Thyroid gland (tissue), 4 donors: ENCODE results near the gene ZER1. TPM values are rescaled to one million over a fixed set of nuclear protein-coding genes. Genes with fewer than 3 reads are reported as not detected.

Experiments
- DNase-seq, 2 donors: peaks; one replicate each; pipeline ENCODE4 v3.0.0-alpha.2; 2019
- H3K27ac ChIP-seq, 3 donors: fragments of 200-600 bp; sonication (generic); 1 replicate in 2 of 3; 2 replicates in 1 of 3; pipeline ENCODE4 v1.5.1; 2016 to 2019; ENCODE audit warnings: mild to moderate bottlenecking in 1 of 3, moderate library complexity in 1 of 3
- H3K27me3 ChIP-seq: fragments of 200-600 bp; sonication (generic); one replicate; pipeline ENCODE4 v1.5.1; 2019
- H3K36me3 ChIP-seq, 2 donors: fragments of 200-600 bp; sonication (generic); one replicate each; pipeline ENCODE4 v1.5.1; 2016 to 2019
- H3K4me1 ChIP-seq, 2 donors: fragments of 200-600 bp; sonication (generic); one replicate each; pipeline ENCODE4 v1.5.1; 2017 to 2019
- H3K4me3 ChIP-seq, 3 donors: fragments of 200-600 bp; sonication (generic); replicated peaks in 1 of 3; 1 replicate in 2 of 3; 2 replicates in 1 of 3; pipeline ENCODE4 v1.5.1; 2016; ENCODE audit warnings: mild to moderate bottlenecking in 1 of 3
- H3K9me3 ChIP-seq: fragments of 200-600 bp; sonication (generic); one replicate; pipeline ENCODE4 v1.5.1; 2017
- CTCF ChIP-seq, 6 experiments: fragments of 200-600 bp in 3 of 6; fragments of 450-650 bp in 3 of 6; sonication (generic) in 3 of 6; IDR thresholded peaks; one replicate each; pipeline ENCODE4 v1.5.1; 2016 to 2019; ENCODE audit warnings: antibody characterized with exemption in 6 of 6, mild to moderate bottlenecking in 2 of 6, inconsistent platforms in 1 of 6, moderate library complexity in 1 of 6
- POLR2A ChIP-seq, 2 donors: fragments of 450-650 bp; IDR thresholded peaks; one replicate each; pipeline ENCODE4 v1.6.1; 2017; ENCODE audit warnings: antibody characterized with exemption in 2 of 2, mild to moderate bottlenecking in 2 of 2, moderate library complexity in 1 of 2
- WGBS, 2 donors: methylation state at CpG; one replicate each; pipeline ENCODE4 v1.1.5; 2017; 5-methylcytosine and 5-hydroxymethylcytosine counted together
- intact Hi-C: fragments of 100-400 bp; cut with DNase I; formaldehyde crosslinking; loops from one replicate; pipeline ENCODE4 v1.15.1; 2023
- total RNA-seq, 4 donors: library from RNA; depleted of rRNA; stranded (reverse); fragments of >200 nt; gene quantifications; one replicate each; pipeline ENCODE4 v1.2.3, GENCODE V29; 2016

ZER1 gene
- total RNA-seq: 100 to 1,000 TPM in 1 of 4 donors, 10 to 100 TPM in 3; 45.1 to 129 (median 70.2) TPM

GRCh38 chr9:128771745-128772519 lies at the start of gene ZER1:
TSS of gene ZER1 (minus strand) at chr9:128771927. CDS start at chr9:128755565, 16,362 bp downstream.
- Histone ChIP-seq H3K27ac (peak within 1 kb of the TSS; percentile 90 to 94 (median 90)), H3K27me3 (no peaks in the 10 kb centered on the region), H3K36me3 (no peaks in the 10 kb centered on the region), H3K4me1 (peaks cover 16% of the 10 kb centered on the region in 2 donors), H3K9me3 (no peaks in the 10 kb centered on the region), H3K4me3 (peak within 1 kb of the TSS; percentile 79 to 94 (median 80))
- TF ChIP-seq CTCF (IDR thresholded peaks at IDR 0.05) (peak in 1 of 6 experiments; percentile 11), POLR2A (IDR thresholded peaks at IDR 0.05) (peak; percentile 46 to 91)
- intact Hi-C loops: no loop called here
- WGBS, 2 donors: 1 to 3% methylated on average over 22 to 25 of the region's 72 CpGs
- DNase-seq: peak; percentile 95 to 96

DNA sequence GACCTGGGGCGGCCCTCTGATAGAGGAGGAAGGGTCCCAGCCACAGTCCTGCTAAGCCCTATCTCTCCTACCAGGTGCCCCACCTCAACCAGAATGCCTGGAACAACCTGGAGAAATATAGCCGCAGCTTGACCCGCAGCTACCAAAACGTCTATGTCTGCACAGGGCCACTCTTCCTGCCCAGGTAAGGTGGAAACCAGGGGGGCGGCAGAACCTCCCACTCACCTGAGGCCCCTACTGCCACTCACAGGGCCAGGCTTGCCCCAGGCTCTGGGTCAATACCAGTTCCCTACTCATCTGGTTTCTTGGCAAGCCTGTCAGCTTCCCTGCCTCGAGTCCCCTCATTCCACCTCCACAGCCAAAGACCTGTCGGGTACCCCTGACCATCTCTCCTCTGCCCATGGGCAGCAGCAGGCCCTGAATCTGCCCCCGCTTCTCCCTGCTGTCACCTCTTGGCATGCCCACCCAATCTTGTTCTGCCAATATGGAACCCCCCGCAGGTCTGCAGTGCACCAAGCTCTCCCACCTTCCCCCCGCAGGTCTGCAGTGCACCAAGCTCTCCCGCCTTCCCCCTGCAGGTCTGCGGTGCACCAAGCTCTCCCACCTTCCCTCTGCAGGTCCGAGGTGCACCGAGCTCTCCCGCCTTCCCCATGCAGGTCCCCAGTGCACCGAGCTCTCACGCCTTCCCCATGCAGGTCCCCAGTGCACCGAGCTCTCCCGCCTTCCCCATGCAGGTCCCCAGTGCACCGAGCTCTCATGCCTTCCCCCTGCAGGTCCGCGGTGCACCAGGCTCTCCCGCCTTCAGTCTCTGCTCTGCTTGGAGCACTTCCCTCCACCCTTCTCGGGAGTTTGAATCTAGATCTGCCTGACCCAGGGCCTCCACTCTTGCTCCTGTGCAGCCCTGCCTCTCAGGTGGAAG lies 49.2 kb upstream of the ZER1 start:
- intact Hi-C loops: no loop called here
- DNase-seq: no peak
- H3K36me3 ChIP-seq: peaks cover 22 to 26% of the 10 kb centered on the region in 2 donors

GRCh38 chr9:128819716-128820664 lies 48.3 kb upstream of the ZER1 start:
- intact Hi-C loops: no loop called here
- WGBS, 2 donors: 83% methylated on average over 17 to 18 of the region's 18 CpGs
- no peak for DNase-seq
- Histone ChIP-seq H3K4me3 (no peak overlapping the region), H3K27me3 (no peaks in the 10 kb centered on the region), H3K9me3 (no peaks in the 10 kb centered on the region), H3K27ac (no peak overlapping the region), H3K4me1 (peaks cover 9% of the 10 kb centered on the region in 2 donors), H3K36me3 (peaks cover 13 to 19% of the 10 kb centered on the region in 2 donors)
- TF ChIP-seq CTCF (IDR thresholded peaks at IDR 0.05): no peak
- TF ChIP-seq POLR2A (IDR thresholded peaks at IDR 0.05): no peak

More for the DNA sequence above, 49.2 kb upstream of the ZER1 start:
- Histone ChIP-seq H3K4me3 (no peak overlapping the region), H3K27ac (no peak overlapping the region), H3K9me3 (no peaks in the 10 kb centered on the region), H3K27me3 (no peaks in the 10 kb centered on the region), H3K4me1 (peaks cover 9% of the 10 kb centered on the region in 2 donors)
- TF ChIP-seq CTCF (IDR thresholded peaks at IDR 0.05) (no peak), POLR2A (IDR thresholded peaks at IDR 0.05) (no peak)
- 91 to 95% methylated on average over 24 of the region's 24 CpGs for WGBS, 2 donors

DNA sequence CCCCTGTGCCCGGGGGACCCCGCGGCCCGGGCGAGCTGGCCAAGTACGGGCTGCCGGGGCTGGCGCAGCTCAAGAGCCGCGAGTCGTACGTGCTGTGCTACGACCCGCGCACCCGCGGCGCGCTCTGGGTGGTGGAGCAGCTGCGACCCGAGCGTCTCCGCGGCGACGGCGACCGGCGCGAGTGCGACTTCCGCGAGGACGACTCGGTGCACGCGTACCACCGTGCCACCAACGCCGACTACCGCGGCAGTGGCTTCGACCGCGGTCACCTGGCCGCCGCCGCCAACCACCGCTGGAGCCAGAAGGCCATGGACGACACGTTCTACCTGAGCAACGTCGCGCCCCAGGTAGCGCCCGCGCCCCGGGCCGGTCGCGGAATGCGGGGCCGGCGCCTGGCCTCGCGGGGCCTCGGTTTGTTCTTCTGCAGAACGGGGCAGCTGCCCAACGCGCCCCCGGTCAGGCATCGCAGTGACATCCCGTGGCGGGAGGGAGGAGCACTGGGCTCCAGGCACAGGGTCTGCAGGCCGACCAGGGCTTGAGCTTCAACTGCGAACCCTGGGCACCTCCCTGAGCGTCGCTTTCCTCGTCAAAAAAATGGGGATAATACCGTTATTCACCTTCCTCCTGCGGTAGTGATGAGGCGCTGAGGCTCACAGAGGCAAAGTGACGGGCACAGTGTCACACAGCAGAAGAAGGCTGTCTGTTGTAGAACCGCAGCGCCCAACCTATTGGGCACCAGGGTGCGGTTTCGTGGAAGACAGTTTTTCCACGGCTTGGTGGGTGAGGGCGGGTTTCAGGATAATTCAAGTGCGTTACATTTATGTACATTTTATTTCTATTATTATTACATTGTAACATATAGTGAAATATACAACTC lies 47.4 kb upstream of the ZER1 start:
- Histone ChIP-seq H3K4me3 (peak overlapping the region; percentile 24 to 54 (median 24)), H3K4me1 (peaks cover 9% of the 10 kb centered on the region in 2 donors), H3K27ac (peak overlapping the region in 1 of 3 donors; percentile 36), H3K36me3 (peaks cover 11 to 13% of the 10 kb centered on the region in 2 donors), H3K9me3 (no peaks in the 10 kb centered on the region), H3K27me3 (no peaks in the 10 kb centered on the region)
- intact Hi-C loops: no loop called here
- DNase-seq: peak; percentile 53 to 56
- 43 to 76% methylated on average over 8 to 24 of the region's 90 CpGs for WGBS, 2 donors
- TF ChIP-seq POLR2A (IDR thresholded peaks at IDR 0.05) (no peak), CTCF (IDR thresholded peaks at IDR 0.05) (no peak)
